Endodermal cell (in vitro differentiated cells): ENCODE data around the gene NPBWR2. TPM values are rescaled to one million over a fixed set of nuclear protein-coding genes. Genes with fewer than 3 reads are reported as not detected.

ENCODE experiments used
- DNase-seq: peaks from one replicate; pipeline ENCODE4 v3.0.0-alpha.2; 2017
- H3K27ac ChIP-seq: 2 replicates; pipeline ENCODE4 v1.5.1; 2013; ENCODE audit warnings: mild to moderate bottlenecking, low read depth, low read length, moderate library complexity
- H3K27me3 ChIP-seq: 2 replicates; pipeline ENCODE4 v1.6.1; 2013; ENCODE audit warnings: mild to moderate bottlenecking, low read length, moderate library complexity; ENCODE audit not compliant: insufficient read depth, control insufficient read depth, poor library complexity, severe bottlenecking
- H3K36me3 ChIP-seq: 2 replicates; pipeline ENCODE4 v1.7.0; 2013; ENCODE audit warnings: mild to moderate bottlenecking, low read length, moderate library complexity; ENCODE audit not compliant: control insufficient read depth, insufficient read depth
- H3K4me1 ChIP-seq: one replicate; pipeline ENCODE4 v1.7.0; 2013; ENCODE audit warnings: low read length; ENCODE audit not compliant: control insufficient read depth, insufficient read depth
- H3K4me3 ChIP-seq: 2 replicates; pipeline ENCODE4 v1.5.1; 2013; ENCODE audit warnings: mild to moderate bottlenecking, low read length, moderate library complexity
- H3K9ac ChIP-seq: 2 replicates; pipeline ENCODE4 v1.6.1; 2013; ENCODE audit warnings: mild to moderate bottlenecking, low read length, moderate library complexity; ENCODE audit not compliant: poor library complexity, severe bottlenecking; ENCODE audit errors: extremely low read depth
- H3K9me3 ChIP-seq: 2 replicates; pipeline ENCODE4 v1.6.1; 2013; ENCODE audit warnings: mild to moderate bottlenecking, low read length, moderate library complexity; ENCODE audit not compliant: control insufficient read depth
- H3K27ac Mint-ChIP-seq: 2 replicates; pipeline ENCODE4 v1.8.0; 2020; ENCODE audit warnings: mixed read lengths
- H3K27me3 Mint-ChIP-seq: 2 replicates; pipeline ENCODE4 v1.8.0; 2021; ENCODE audit warnings: mild to moderate bottlenecking, mixed read lengths; ENCODE audit not compliant: insufficient read depth
- H3K36me3 Mint-ChIP-seq: 2 replicates; pipeline ENCODE4 v1.8.0; 2020; ENCODE audit warnings: low read depth, mixed read lengths
- H3K4me1 Mint-ChIP-seq: 2 replicates; pipeline ENCODE4 v1.8.0; 2020; ENCODE audit warnings: mixed read lengths
- H3K4me3 Mint-ChIP-seq: 2 replicates; pipeline ENCODE4 v1.8.0; 2020; ENCODE audit warnings: mild to moderate bottlenecking, moderate library complexity, mixed read lengths
- H3K9me3 Mint-ChIP-seq: 2 replicates; pipeline ENCODE4 v1.8.0; 2020; ENCODE audit warnings: mild to moderate bottlenecking, mixed read lengths
- CTCF ChIP-seq: fragments of 200-600 bp; sonication (generic); conservative IDR thresholded peaks from 2 replicates; pipeline ENCODE4 v1.5.0; 2021; ENCODE audit warnings: antibody characterized with exemption, mild to moderate bottlenecking
- WGBS, 2 experiments: methylation state at CpG; one replicate each; pipeline versions ENCODE4 v1.1.5 to v1.1.7; 2013; ENCODE audit warnings: missing lambda C conversion rate in 2 of 2, mixed read lengths in 1 of 2; ENCODE audit not compliant: insufficient coverage in 1 of 2, insufficient read length in 1 of 2; 5-methylcytosine and 5-hydroxymethylcytosine counted together
- total RNA-seq, 2 donors: library from RNA; stranded (reverse); fragmentation: NEBNext Ultra II Directional in 1 of 2; extraction: Animal tissue kit (Norgen Biotek cat#: 25700) in 1 of 2; gene quantifications; 2 replicates in 1 of 2; 3 replicates in 1 of 2; pipeline ENCODE4 v1.2.1, GENCODE V29; 2021

Gene NPBWR2
- total RNA-seq, 2 donors from 2014 or later = not detected

- Histone ChIP-seq H3K9ac (no peak overlapping the region), H3K4me3 (no peak overlapping the region), H3K27me3 (no peaks in the 10 kb centered on the region), H3K4me1 (peaks cover 24% of the 10 kb centered on the region), H3K27ac (no peak overlapping the region), H3K9me3 (no peaks in the 10 kb centered on the region), H3K36me3 (no peaks in the 10 kb centered on the region)
- Mint-ChIP-seq H3K4me1 (peaks cover 19% of the 10 kb centered on the region), H3K36me3 (no peaks in the 10 kb centered on the region), H3K27me3 (peaks cover 8% of the 10 kb centered on the region), H3K4me3 (no peak overlapping the region), H3K27ac (no peak overlapping the region), H3K9me3 (no peaks in the 10 kb centered on the region)
- no peak for TF ChIP-seq CTCF
- 64 to 83% methylated on average over 3 to 7 of the region's 7 CpGs for WGBS, 2 experiments
- no peak for DNase-seq
Observed at GRCh38 chr20:64056639-64056888, 50.8 kb downstream of the NPBWR2 start.

- Histone ChIP-seq H3K36me3 (no peaks in the 10 kb centered on the region), H3K27me3 (no peaks in the 10 kb centered on the region), H3K9me3 (no peaks in the 10 kb centered on the region), H3K27ac (no peak overlapping the region), H3K4me3 (no peak overlapping the region), H3K4me1 (peaks cover 24% of the 10 kb centered on the region), H3K9ac (no peak overlapping the region)
- H3K27ac Mint-ChIP-seq = no peak overlapping the region
- H3K9me3 Mint-ChIP-seq = no peaks in the 10 kb centered on the region
- H3K27me3 Mint-ChIP-seq = peaks cover 10% of the 10 kb centered on the region
- WGBS, 2 experiments = 83 to 89% methylated on average over 14 to 22 of the region's 22 CpGs
- no peak for TF ChIP-seq CTCF
- peak; percentile 71 for DNase-seq
- H3K4me1 Mint-ChIP-seq = peaks cover 19% of the 10 kb centered on the region
- H3K4me3 Mint-ChIP-seq = no peak overlapping the region
- H3K36me3 Mint-ChIP-seq = no peaks in the 10 kb centered on the region
Observed at GRCh38 chr20:64055893-64056638, 51.3 kb downstream of the NPBWR2 start.

DNA sequence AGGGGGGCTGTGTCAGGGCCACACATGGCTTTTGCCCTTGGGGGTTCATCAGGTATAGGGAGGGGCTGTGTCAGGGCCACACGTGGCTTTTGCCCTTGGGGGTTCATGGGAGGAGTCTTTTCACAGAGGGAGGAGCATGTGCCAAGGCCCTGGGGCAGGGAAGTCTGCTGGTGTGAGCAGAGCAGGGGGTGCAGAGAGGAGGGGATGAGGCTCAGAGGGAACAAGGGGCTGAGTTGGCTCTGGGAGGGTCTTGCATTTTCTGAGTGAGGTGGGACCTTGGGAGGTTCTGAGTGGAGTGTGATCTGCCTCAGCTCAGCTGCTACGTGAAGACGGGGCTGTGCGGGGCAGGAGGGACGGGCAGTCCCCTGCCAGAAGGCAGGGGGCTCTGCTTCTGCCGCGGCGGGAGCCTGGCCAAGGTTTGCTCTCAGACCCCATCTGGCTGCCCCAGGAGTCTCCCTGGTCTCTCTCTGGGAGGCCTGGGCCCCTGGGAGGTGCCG, 51.9 kb downstream of the NPBWR2 start:
- Mint-ChIP-seq H3K36me3 (no peaks in the 10 kb centered on the region), H3K4me3 (no peak overlapping the region), H3K27ac (no peak overlapping the region), H3K27me3 (peaks cover 16% of the 10 kb centered on the region), H3K9me3 (no peaks in the 10 kb centered on the region), H3K4me1 (peaks cover 19% of the 10 kb centered on the region)
- no peaks in the 10 kb centered on the region for H3K36me3 ChIP-seq
- H3K9me3 ChIP-seq = no peaks in the 10 kb centered on the region
- WGBS, 2 experiments = 87 to 90% methylated on average over 6 to 9 of the region's 9 CpGs
- H3K9ac ChIP-seq = peak overlapping the region; percentile 15
- peaks cover 24% of the 10 kb centered on the region for H3K4me1 ChIP-seq
- H3K27ac ChIP-seq = no peak overlapping the region
- H3K27me3 ChIP-seq = no peaks in the 10 kb centered on the region
- H3K4me3 ChIP-seq = no peak overlapping the region
- no peak for TF ChIP-seq CTCF
- no peak for DNase-seq
